HG03354 (cell line): ENCODE data around the gene ALDH2.

Experiments used
- ATAC-seq: cut with Tn5 transposase; IDR thresholded peaks from one replicate; pipeline ENCODE4 v1.9.1; 2021; ENCODE audit warnings: mild to moderate bottlenecking; ENCODE audit not compliant: unreplicated experiment, poor library complexity, severe bottlenecking

ALDH2 gene

DNA sequence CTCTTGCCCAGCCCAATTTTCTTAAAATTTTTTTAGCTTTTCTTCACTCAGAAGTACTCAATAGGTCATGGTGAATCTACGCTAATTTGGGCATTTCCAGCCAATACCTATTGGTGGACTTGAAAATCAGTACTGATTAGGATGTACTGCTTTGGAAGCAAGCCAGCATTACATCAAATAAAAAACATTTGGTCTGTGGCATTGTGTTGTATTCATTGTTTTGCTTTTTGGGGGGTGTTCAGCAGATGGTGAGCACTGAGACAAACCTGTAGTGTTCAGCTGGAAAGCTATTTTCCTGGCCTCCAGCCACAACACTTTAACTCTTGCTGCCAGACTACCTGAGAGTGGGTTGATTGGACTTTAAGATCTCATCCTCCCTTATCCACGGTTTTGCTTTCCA is 79.3 kb downstream of the ALDH2 start:
- ATAC-seq, result no peak

DNA sequence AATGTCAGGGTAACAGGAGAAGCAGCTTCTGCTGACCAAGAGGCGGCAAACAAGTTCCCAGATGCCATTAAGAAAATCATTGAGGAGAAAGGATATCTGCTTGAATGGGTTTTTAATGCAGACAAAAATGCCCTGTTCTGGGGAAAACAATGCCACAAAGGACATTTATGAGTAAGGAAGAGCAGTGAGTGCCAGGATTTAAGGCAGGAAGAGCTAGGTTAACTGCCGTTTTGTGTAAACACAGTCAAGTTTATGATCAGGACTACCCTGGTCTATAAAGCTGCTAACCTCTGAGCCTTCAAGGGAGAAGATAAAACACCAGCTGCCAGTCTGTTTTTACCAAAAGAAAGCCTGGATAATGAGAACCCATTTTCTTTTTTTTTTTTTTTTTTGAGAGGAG is 83.8 kb downstream of the ALDH2 start:
- ATAC-seq, result no peak

DNA sequence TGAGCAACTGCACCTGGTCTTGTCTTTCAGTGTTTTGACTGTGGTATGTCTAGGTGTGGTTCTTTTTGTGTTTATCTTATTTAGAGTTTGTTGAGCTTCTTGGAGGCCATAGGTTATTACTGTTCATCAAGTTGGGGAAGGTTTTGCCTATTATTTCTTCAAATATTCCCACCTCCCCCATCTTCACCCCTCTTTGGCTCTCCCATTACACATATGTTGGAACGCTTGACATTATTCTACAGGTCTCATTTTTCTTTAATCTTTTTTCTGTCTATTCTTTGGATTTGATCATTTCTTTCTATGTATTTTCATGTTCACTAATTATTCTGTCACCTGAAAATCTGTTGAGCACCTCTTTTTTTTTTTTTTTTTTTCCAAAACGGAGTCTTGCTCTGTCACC is 91.5 kb downstream of the ALDH2 start:
- no peak for ATAC-seq

DNA sequence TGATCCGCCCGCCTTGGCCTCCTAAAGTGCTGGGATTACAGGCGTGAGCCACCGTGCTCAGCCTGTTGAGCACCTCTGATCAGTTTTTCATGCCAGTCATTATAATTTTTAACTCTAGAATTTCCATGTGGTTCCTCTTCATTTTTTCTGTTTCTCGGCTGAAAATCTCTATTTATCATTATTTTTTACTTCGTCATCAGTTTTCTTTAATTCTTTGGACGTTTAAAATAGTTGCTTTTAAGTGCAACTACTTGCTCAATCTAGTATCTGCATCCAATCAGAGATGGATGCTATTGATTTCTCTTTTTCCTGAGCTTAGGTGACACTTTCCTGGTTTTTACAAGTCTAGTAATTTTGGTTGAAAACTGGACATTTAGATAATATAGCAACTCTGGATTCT is 92.0 kb downstream of the ALDH2 start:
- ATAC-seq, result no peak

DNA sequence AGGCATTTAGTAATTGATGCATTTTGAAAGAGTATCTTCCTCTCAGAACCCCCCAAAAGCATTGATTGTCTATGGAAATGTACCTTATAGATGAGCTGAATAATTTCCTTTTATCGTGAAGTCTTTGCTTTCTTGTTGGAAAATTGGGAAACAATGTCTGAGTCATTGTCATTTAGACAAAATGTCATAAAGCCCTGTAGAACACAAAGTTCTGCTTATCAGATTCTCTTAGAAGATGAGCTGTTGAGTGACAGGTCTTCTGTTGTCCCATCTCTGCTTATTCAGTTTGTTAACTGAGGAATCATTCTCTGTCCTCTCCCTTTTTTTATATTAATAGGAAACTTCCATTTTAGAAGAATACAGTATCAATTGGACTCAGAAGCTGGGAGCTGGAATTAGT is 98.2 kb downstream of the ALDH2 start:
- no peak for ATAC-seq
